Parathyroid adenoma (tissue), 2 donors: Measurements from ENCODE around the gene FBXO28.
A peak's percentile ranks its signal among the peaks of the same experiment; 100 is the strongest.

Source experiments
- H2AFZ ChIP-seq: fragments of 300-600 bp; sonication (generic); one replicate; pipeline ENCODE4 v1.7.0; 2017; ENCODE audit warnings: antibody characterized with exemption, mild to moderate bottlenecking
- H3K27ac ChIP-seq: fragments of 300-600 bp; sonication (generic); one replicate; pipeline ENCODE4 v1.7.0; 2017
- H3K27me3 ChIP-seq: fragments of 300-600 bp; sonication (generic); one replicate; pipeline ENCODE4 v1.7.0; 2017; ENCODE audit warnings: low read length; ENCODE audit not compliant: control insufficient read depth, insufficient read depth
- H3K36me3 ChIP-seq: fragments of 300-600 bp; sonication (generic); one replicate; pipeline ENCODE4 v1.7.0; 2017; ENCODE audit warnings: low read length; ENCODE audit not compliant: control insufficient read depth, insufficient read depth
- H3K4me1 ChIP-seq: fragments of 300-600 bp; sonication (generic); one replicate; pipeline ENCODE4 v1.7.0; 2017; ENCODE audit warnings: control low read depth
- H3K4me2 ChIP-seq: fragments of 300-600 bp; sonication (generic); one replicate; pipeline ENCODE4 v1.7.0; 2017; ENCODE audit warnings: low read length
- H3K4me3 ChIP-seq: fragments of 300-600 bp; sonication (generic); one replicate; pipeline ENCODE4 v1.7.0; 2017; ENCODE audit warnings: low read depth, low read length
- H3K79me2 ChIP-seq: fragments of 300-600 bp; sonication (generic); one replicate; pipeline ENCODE4 v1.7.0; 2017; ENCODE audit warnings: control low read depth
- H3K9ac ChIP-seq: fragments of 300-600 bp; sonication (generic); one replicate; pipeline ENCODE4 v1.7.0; 2017; ENCODE audit warnings: mild to moderate bottlenecking
- H3K9me3 ChIP-seq: fragments of 300-600 bp; sonication (generic); one replicate; pipeline ENCODE4 v1.7.0; 2017; ENCODE audit warnings: low read length; ENCODE audit not compliant: control insufficient read depth
- CTCF ChIP-seq: fragments of 300-600 bp; sonication (generic); IDR thresholded peaks from one replicate; pipeline ENCODE4 v1.7.0; 2017; ENCODE audit warnings: antibody characterized with exemption, mild to moderate bottlenecking
- donor health status: primary hyperparathyroidism.

The FBXO28 gene

GRCh38 chr1:224098007-224098406 lies 15.9 kb upstream of the FBXO28 start:
- no peak for TF ChIP-seq CTCF
- Histone ChIP-seq H3K4me1 (no peaks in the 10 kb centered on the region), H3K4me2 (no peak overlapping the region), H3K9ac (no peak overlapping the region), H3K27ac (no peak overlapping the region), H3K9me3 (no peaks in the 10 kb centered on the region), H3K79me2 (no peaks in the 10 kb centered on the region), H3K4me3 (no peak overlapping the region), H3K36me3 (no peaks in the 10 kb centered on the region), H3K27me3 (no peaks in the 10 kb centered on the region), H2AFZ (no peak overlapping the region)

- no peak for TF ChIP-seq CTCF
- H3K9me3 ChIP-seq = no peaks in the 10 kb centered on the region
- no peaks in the 10 kb centered on the region for H3K4me1 ChIP-seq
- no peak overlapping the region for H3K27ac ChIP-seq
- H3K4me3 ChIP-seq = no peak overlapping the region
- no peak overlapping the region for H3K9ac ChIP-seq
- H3K79me2 ChIP-seq = no peaks in the 10 kb centered on the region
- H2AFZ ChIP-seq = peak overlapping the region; percentile 48
- H3K27me3 ChIP-seq = no peaks in the 10 kb centered on the region
- H3K4me2 ChIP-seq = no peak overlapping the region
- H3K36me3 ChIP-seq = no peaks in the 10 kb centered on the region
Measured at GRCh38 chr1:224106568-224107281, 7.2 kb upstream of the FBXO28 start.

GRCh38 chr1:224107282-224107625 lies 6.7 kb upstream of the FBXO28 start:
- TF ChIP-seq CTCF = no peak
- H3K79me2 ChIP-seq = no peaks in the 10 kb centered on the region
- H2AFZ ChIP-seq = no peak overlapping the region
- no peaks in the 10 kb centered on the region for H3K36me3 ChIP-seq
- no peak overlapping the region for H3K9ac ChIP-seq
- no peak overlapping the region for H3K27ac ChIP-seq
- no peaks in the 10 kb centered on the region for H3K9me3 ChIP-seq
- H3K27me3 ChIP-seq = no peaks in the 10 kb centered on the region
- no peak overlapping the region for H3K4me3 ChIP-seq
- no peaks in the 10 kb centered on the region for H3K4me1 ChIP-seq
- H3K4me2 ChIP-seq = no peak overlapping the region

GRCh38 chr1:224108991-224109390 lies 4.9 kb upstream of the FBXO28 start:
- TF ChIP-seq CTCF = no peak
- no peaks in the 10 kb centered on the region for H3K9me3 ChIP-seq
- no peak overlapping the region for H3K9ac ChIP-seq
- H2AFZ ChIP-seq = no peak overlapping the region
- H3K36me3 ChIP-seq = no peaks in the 10 kb centered on the region
- no peak overlapping the region for H3K4me2 ChIP-seq
- no peak overlapping the region for H3K27ac ChIP-seq
- no peaks in the 10 kb centered on the region for H3K4me1 ChIP-seq
- no peaks in the 10 kb centered on the region for H3K79me2 ChIP-seq
- no peaks in the 10 kb centered on the region for H3K27me3 ChIP-seq
- H3K4me3 ChIP-seq = no peak overlapping the region

- Histone ChIP-seq H3K27me3 (no peaks in the 10 kb centered on the region), H3K4me3 (no peak overlapping the region), H3K9me3 (no peaks in the 10 kb centered on the region), H3K27ac (no peak overlapping the region), H3K36me3 (no peaks in the 10 kb centered on the region), H3K4me2 (no peak overlapping the region), H3K4me1 (no peaks in the 10 kb centered on the region), H3K9ac (no peak overlapping the region), H2AFZ (no peak overlapping the region), H3K79me2 (no peaks in the 10 kb centered on the region)
- TF ChIP-seq CTCF = no peak
Measured at GRCh38 chr1:224109981-224110380, 3.9 kb upstream of the FBXO28 start.
